GM12878 (cell line): ENCODE results near the gene WWOX. TPM values are rescaled to one million over a fixed set of nuclear protein-coding genes. Genes with fewer than 3 reads are reported as not detected.

Experiments
- ATAC-seq: fragments of 200-7000 bp; cut with Tn5 transposase; 3 replicates; pipeline ENCODE4 v1.9.1; 2020; ENCODE audit warnings: mild to moderate bottlenecking, moderate library complexity
- BruUV-seq: library from RNA; stranded (reverse); fragments of 400-500 nt; replicated peaks from 2 replicates; lab custom pipeline; 2021; lab: Mats Ljungman, UMichigan
- CTCF ChIA-PET: fragments of 300-600 bp; sonication (Branson Sonifier 250); formaldehyde crosslinking; extraction: SDS; loops from one replicate; lab custom pipeline; 2021; ENCODE audit warnings: inconsistent platforms; lab: Yijun Ruan, JAX
- POLR2A ChIA-PET: fragments of 350-600 bp; formaldehyde crosslinking; extraction: SDS; loops from one replicate; lab custom pipeline; 2021; ENCODE audit warnings: inconsistent platforms; lab: Charles Lee
- RAD21 ChIA-PET: fragments of 300-600 bp; sonication (Branson Sonifier 250); formaldehyde crosslinking; loops from one replicate; lab custom pipeline; 2023; ENCODE audit warnings: antibody characterized with exemption; ENCODE audit not compliant: unreplicated experiment; lab: Charles Lee
- SMC1A ChIA-PET: fragments of 300-600 bp; sonication (Branson Sonifier 250); formaldehyde crosslinking; loops from one replicate; lab custom pipeline; 2023; ENCODE audit not compliant: unreplicated experiment, uncharacterized antibody; lab: Charles Lee
- DNase-seq: peaks from one replicate; pipeline ENCODE4 v3.0.0-alpha.2; 2011; ENCODE audit warnings: low read depth, low spot score
- FAIRE-seq: peaks from 3 replicates; lab custom pipeline; 2011; peaks lifted over from hg19 to GRCh38; lab: Jason Lieb, UNC
- H2AFZ ChIP-seq: 2 replicates; pipeline ENCODE4 v1.6.0; 2011; ENCODE audit warnings: low read depth, low read length, control low read depth; ENCODE audit not compliant: control insufficient read depth
- H3K27ac ChIP-seq: 2 replicates; pipeline ENCODE4 v1.5.1; 2011; ENCODE audit warnings: control low read depth; ENCODE audit not compliant: control insufficient read depth, insufficient read depth
- H3K27me3 ChIP-seq, 2 experiments: replicated peaks in 1 of 2; 2 replicates each; pipeline versions ENCODE4 v1.6.0 to v1.6.1; 2011; ENCODE audit warnings: low read length in 1 of 2; ENCODE audit not compliant: control insufficient read depth in 2 of 2, insufficient read depth in 2 of 2
- H3K36me3 ChIP-seq, 2 experiments: 2 replicates each; pipeline ENCODE4 v1.5.1; 2011; ENCODE audit warnings: low read length in 1 of 2; ENCODE audit not compliant: control insufficient read depth in 2 of 2, insufficient read depth in 2 of 2
- H3K4me1 ChIP-seq: 2 replicates; pipeline ENCODE4 v1.6.1; 2011; ENCODE audit warnings: mild to moderate bottlenecking, low read length, moderate library complexity, mixed read lengths; ENCODE audit not compliant: control insufficient read depth, insufficient read depth
- H3K4me2 ChIP-seq: 2 replicates; pipeline ENCODE4 v1.6.0; 2011; ENCODE audit warnings: control low read depth; ENCODE audit not compliant: control insufficient read depth, insufficient read depth
- H3K4me3 ChIP-seq: fragments of 200-600 bp; sonication (generic); 2 replicates; pipeline ENCODE4 v1.5.1; 2016
- H3K79me2 ChIP-seq: 2 replicates; pipeline ENCODE4 v1.6.0; 2011; ENCODE audit warnings: low read length; ENCODE audit not compliant: control insufficient read depth, insufficient read depth
- H3K9ac ChIP-seq: 2 replicates; pipeline ENCODE4 v1.8.0; 2011; ENCODE audit warnings: low read length, control low read depth, mixed read lengths; ENCODE audit not compliant: control insufficient read depth, insufficient read depth
- H3K9me3 ChIP-seq: replicated peaks from 3 replicates; pipeline ENCODE4 v1.5.1; 2011; ENCODE audit warnings: mild to moderate bottlenecking, low read length; ENCODE audit not compliant: control insufficient read depth, insufficient read depth
- H4K20me1 ChIP-seq: 2 replicates; pipeline ENCODE4 v1.6.0; 2011; ENCODE audit not compliant: control insufficient read depth, insufficient read depth
- BCL11A ChIP-seq: IDR thresholded peaks from 2 replicates; pipeline ENCODE4 v1.6.1; 2011; ENCODE audit warnings: low read depth, low read length
- CBFB ChIP-seq: IDR thresholded peaks from 2 replicates; pipeline ENCODE4 v1.6.1; 2016; ENCODE audit warnings: antibody characterized with exemption, low read depth
- CEBPZ ChIP-seq: fragments of 150-350 bp; IDR thresholded peaks from 2 replicates; pipeline ENCODE4 v1.6.1; 2016; ENCODE audit warnings: low read depth, low read length
- HDAC2 ChIP-seq: fragments of 200-600 bp; sonication (generic); IDR thresholded peaks from 2 replicates; pipeline ENCODE4 v1.6.1; 2017
- MXI1 ChIP-seq: fragments of 150-350 bp; IDR thresholded peaks from 2 replicates; pipeline ENCODE4 v1.6.1; 2011; ENCODE audit warnings: low read depth, mild to moderate bottlenecking, inconsistent platforms, low read length, improper control_type of control experiment
- RELA ChIP-seq: fragments of 450-650 bp; IDR thresholded peaks from 2 replicates; pipeline ENCODE4 v1.8.0; 2014; ENCODE audit warnings: borderline replicate concordance; ENCODE audit not compliant: partially characterized antibody
- WGBS: methylation state at CpG from one replicate; pipeline ENCODE4 v1.1.6; 2016; ENCODE audit warnings: low lambda C conversion rate; ENCODE audit not compliant: insufficient replicate concordance, insufficient coverage; ENCODE audit errors: missing lambda C conversion rate; 5-methylcytosine and 5-hydroxymethylcytosine counted together
- in situ Hi-C: fragments of 300-500 bp; cut with MboI; formaldehyde crosslinking; loops from 9 replicates; pipeline ENCODE4 v1.14.3; 2018; ENCODE audit warnings: mixed read lengths
- intact Hi-C: fragments of 100-400 bp; cut with micrococcal nuclease; formaldehyde crosslinking; loops from one replicate; pipeline ENCODE4 v1.14.2; 2022; ENCODE audit not compliant: unreplicated experiment
- polyA plus RNA-seq, 11 experiments: library from polyadenylated mRNA; depleted of rRNA in 4 of 11; unstranded in 6 of 11; stranded (reverse) in 5 of 11; fragments of >200 nt; fragmentation: Nextera tagmentation in 4 of 11; fragmentation: Illumina TruSeq in 1 of 11; extraction: Ambion mirVana in 4 of 11; extraction: Trizol in 1 of 11; gene quantifications; 1 replicate in 1 of 11; 2 replicates in 10 of 11; pipeline versions ENCODE4 v1.2.1 to v1.2.3, GENCODE V29; 2011 to 2016; ENCODE audit warnings: inconsistent platforms in 2 of 11, missing spikeins in 2 of 11, low read depth in 1 of 11
- total RNA-seq, 4 experiments: library from RNA; depleted of rRNA in 3 of 4; stranded (reverse); fragments of >200 nt in 3 of 4; fragmentation: Illumina TruSeq in 1 of 4; extraction: Trizol in 1 of 4; gene quantifications; 2 replicates each; pipeline versions ENCODE4 v1.2.1 to v1.2.3, GENCODE V29; 2013 to 2021

WWOX gene
- total and polyA plus RNA-seq, 10 of the 15 experiments (the other 5 are each of a cell fraction or from before 2014, with no cell fraction given) = 2.8 to 24.4 (median 17.8) TPM

- no peak overlapping the region for H3K27ac ChIP-seq
- no peak overlapping the region for H2AFZ ChIP-seq
- no TSS peak for BruUV-seq
- H3K4me2 ChIP-seq = no peak overlapping the region
- no peaks in the 10 kb centered on the region for H3K27me3 ChIP-seq
- no peaks in the 10 kb centered on the region for H3K4me1 ChIP-seq
- RAD21 ChIA-PET = no interaction called here
- no peaks in the 10 kb centered on the region for H4K20me1 ChIP-seq
- in situ Hi-C loops = loop anchor here (10.0 kb wide), 1 partner anchor 63 kb away; no protein-coding TSS in a partner anchor
- POLR2A ChIA-PET = no interaction called here
- FAIRE-seq = no peak
- no peaks in the 10 kb centered on the region for H3K79me2 ChIP-seq
- no peak for DNase-seq
- no peak overlapping the region for H3K4me3 ChIP-seq
- CTCF ChIA-PET = interaction anchor here (0.6 to 1.7 kb wide), 3 partner anchors 9 to 1785 kb away, joined by 3 to 6 read pairs (median 3); no protein-coding TSS in a partner anchor
- H3K9ac ChIP-seq = no peak overlapping the region
- SMC1A ChIA-PET = no interaction called here
- TF ChIP-seq HDAC2 (no peak), CBFB (no peak), CEBPZ (no peak)
- TF ChIP-seq, all 136 proteins: peak for 0
- Histone ChIP-seq H3K36me3 (no peaks in the 10 kb centered on the region), H3K9me3 (no peaks in the 10 kb centered on the region)
- ATAC-seq = no peak
- 43% methylated on average over 2 of the region's 2 CpGs for WGBS
- intact Hi-C loops = no loop called here
Measured at GRCh38 chr16:78718141-78718540, 618.7 kb downstream of the WWOX start.

- H3K4me1 ChIP-seq = no peaks in the 10 kb centered on the region
- H3K4me3 ChIP-seq = no peak overlapping the region
- CTCF ChIA-PET = no interaction called here
- H4K20me1 ChIP-seq = no peaks in the 10 kb centered on the region
- intact Hi-C loops = no loop called here
- DNase-seq (no peak), ATAC-seq (no peak), FAIRE-seq (no peak)
- H3K9ac ChIP-seq = no peak overlapping the region
- SMC1A ChIA-PET = interaction anchor here (1.0 kb wide), 1 partner anchor 11 kb away, joined by 3 read pairs; no protein-coding TSS in a partner anchor
- BruUV-seq = no TSS peak
- no peak overlapping the region for H3K4me2 ChIP-seq
- no peak overlapping the region for H2AFZ ChIP-seq
- H3K79me2 ChIP-seq = no peaks in the 10 kb centered on the region
- POLR2A ChIA-PET = no interaction called here
- RAD21 ChIA-PET = no interaction called here
- WGBS = 40% methylated on average over 3 of the region's 3 CpGs
- TF ChIP-seq MXI1 = no peak
- TF ChIP-seq RELA = no peak
- no peak for TF ChIP-seq BCL11A
- no peaks in the 10 kb centered on the region; the same call in 2 of the 3 replicates for H3K9me3 ChIP-seq
- no peak overlapping the region for H3K27ac ChIP-seq
- H3K36me3 ChIP-seq = no peaks in the 10 kb centered on the region
- in situ Hi-C loops = no loop called here
- no peaks in the 10 kb centered on the region for H3K27me3 ChIP-seq
Measured at GRCh38 chr16:78720416-78720815, 621.0 kb downstream of the WWOX start.
